PFSK-1 (cell line): Measurements from ENCODE around the gene FMN1.

Experiments used
- POLR2AphosphoS5 ChIP-seq: IDR thresholded peaks from 2 replicates; pipeline ENCODE4 v1.6.1; 2012; ENCODE audit warnings: low read depth, mild to moderate bottlenecking, control low read depth, low read length, moderate library complexity
- SIN3A ChIP-seq: IDR thresholded peaks from 2 replicates; pipeline ENCODE4 v1.6.1; 2012; ENCODE audit warnings: mild to moderate bottlenecking, low read length, moderate library complexity, borderline replicate concordance; ENCODE audit not compliant: insufficient read depth

GRCh38 chr15:33148129-33148751 lies 46.3 kb downstream of the FMN1 start:
- TF ChIP-seq SIN3A (no peak), POLR2AphosphoS5 (no peak)
